GM19455 (cell line): ENCODE measurements around the gene TMPRSS2.

Experiments used
- ATAC-seq: cut with Tn5 transposase; IDR thresholded peaks from one replicate; pipeline ENCODE4 v1.9.1; 2021; ENCODE audit not compliant: unreplicated experiment

TMPRSS2 gene

DNA sequence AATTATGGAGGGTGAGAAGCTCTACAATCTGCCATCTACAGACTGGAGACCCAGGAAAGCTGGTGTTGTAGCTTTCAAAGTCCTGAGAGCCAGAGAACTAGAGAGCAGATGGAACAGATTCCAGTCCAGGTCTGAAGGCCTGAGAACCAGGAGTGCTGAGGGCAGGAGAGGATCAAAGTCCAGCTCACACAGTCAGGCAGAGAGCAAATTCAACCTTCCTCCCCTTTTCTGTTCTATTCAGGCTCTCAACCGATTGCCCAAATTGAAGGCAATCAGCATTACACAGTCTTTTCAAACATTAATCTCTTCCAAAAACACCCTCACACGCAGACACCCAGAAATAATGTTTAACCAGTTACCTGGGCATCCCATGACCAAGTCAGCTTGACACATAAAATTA, 2.5 kb upstream of the TMPRSS2 start:
- no peak for ATAC-seq

DNA sequence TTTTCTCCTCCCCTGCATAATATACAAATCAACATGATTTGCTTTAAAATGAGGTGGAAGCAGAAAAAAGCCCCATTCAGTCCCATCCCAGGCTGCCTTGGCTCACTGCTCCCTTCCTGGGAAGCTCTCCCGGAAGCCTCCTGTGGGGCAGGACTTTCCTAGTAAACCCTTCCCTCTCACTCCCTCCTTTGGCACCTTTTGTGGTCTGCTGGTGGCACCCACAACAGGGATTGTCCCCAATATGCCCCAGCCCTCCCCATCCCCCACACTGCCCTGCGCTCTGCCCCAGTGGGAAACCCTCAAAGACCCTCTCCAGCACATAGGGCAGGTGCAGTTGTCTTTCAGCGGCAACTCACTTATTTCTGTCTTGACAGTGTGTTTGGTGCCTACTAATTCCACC, 1.8 kb upstream of the TMPRSS2 start:
- no peak for ATAC-seq

DNA sequence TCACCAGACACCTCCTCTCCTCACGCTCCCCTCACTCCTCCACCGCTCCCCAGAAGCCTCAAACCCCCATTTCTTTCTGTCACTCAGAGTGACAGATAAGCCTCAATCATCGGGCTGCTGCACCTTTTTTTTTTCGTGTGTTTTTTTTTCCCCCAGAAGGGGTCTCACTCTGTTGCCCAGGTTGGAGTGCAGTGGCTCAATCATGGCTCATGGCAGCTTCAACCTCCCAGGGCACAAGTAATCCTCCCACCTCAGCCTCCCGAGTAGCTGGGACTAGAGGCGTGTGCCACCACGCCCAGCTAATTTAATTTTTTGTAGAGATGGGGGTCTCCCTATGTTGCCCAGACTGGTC, 1.2 kb upstream of the TMPRSS2 start:
- no peak for ATAC-seq

DNA sequence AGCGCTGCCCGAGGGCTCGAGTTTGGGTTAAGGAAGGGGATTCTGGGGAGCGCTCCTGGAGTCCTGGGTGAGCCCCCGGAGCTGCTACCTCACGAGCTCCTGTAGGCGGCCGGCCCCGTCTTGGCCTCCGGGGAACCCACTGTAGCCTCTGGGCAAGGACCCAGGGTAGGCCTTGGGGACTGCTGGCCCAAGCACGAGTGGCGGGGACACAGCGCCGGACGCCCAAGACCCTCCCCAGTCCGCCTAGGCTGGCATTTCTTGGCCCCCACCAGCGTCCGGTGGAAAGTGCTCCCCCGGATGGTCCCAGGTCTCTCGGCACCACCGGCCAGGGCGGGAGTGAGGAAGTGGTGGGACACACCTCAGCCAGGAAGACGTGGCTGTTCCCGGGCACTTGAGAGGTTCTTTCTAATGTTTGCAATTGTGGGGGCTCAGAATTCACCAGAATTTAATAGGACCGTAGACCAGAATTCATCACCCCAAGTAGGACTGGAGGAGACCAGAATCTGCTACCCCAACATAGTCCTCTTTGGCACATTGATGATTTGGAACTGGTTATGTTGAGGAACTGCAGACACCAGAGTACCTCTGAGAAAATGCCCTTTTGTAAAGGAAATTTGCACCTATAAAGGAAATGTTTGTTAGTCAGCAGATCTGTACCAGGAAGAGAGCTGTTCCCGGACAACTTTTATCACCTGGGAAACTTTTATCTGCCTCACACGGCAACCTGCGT, 622 bp upstream of the TMPRSS2 start:
- ATAC-seq, result no peak

DNA sequence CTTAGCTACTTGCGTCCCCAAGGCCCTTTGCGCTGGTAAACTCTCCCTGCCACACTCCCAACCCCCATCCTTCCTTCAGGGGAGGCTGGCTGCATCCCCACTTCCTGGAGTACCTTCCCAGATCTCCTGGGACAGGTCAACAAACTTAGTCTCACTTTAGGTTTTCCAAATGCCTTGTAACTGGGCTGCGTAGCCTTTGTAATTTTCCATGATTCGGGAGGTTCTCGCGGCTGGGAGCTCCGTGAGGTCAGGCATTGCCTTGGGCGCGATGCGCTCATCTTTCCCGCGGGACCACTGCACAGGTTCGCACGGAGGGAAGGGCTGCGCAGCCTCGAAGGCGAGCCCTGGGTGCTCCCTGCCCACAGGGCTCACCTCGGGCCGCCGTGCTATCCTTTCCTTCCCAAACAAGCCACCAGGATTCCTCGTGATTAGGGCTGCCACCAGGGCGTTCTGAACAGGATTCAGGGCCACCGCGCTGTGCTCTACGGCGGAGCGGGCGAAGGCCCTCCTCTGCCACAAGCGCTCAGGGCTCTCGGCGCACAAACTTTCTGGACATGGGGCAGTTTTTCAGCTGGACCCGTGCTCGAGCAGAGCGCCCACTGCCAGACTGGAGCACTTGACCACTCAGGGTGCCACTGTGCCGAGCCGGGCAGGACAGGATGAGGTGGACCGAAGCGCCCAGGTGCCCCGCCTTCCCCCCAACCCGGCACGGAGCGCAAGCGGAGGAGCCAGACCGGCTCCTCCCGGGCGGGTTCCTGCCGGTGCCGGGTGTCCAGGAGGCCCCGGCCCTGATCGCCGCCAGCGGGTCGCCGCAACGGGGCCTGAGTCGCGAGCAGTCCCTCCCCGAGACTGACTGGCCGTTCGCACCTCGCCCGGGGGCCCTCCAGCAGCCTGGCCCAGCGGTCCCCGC, 1.1 kb downstream of the TMPRSS2 start:
- no peak for ATAC-seq

DNA sequence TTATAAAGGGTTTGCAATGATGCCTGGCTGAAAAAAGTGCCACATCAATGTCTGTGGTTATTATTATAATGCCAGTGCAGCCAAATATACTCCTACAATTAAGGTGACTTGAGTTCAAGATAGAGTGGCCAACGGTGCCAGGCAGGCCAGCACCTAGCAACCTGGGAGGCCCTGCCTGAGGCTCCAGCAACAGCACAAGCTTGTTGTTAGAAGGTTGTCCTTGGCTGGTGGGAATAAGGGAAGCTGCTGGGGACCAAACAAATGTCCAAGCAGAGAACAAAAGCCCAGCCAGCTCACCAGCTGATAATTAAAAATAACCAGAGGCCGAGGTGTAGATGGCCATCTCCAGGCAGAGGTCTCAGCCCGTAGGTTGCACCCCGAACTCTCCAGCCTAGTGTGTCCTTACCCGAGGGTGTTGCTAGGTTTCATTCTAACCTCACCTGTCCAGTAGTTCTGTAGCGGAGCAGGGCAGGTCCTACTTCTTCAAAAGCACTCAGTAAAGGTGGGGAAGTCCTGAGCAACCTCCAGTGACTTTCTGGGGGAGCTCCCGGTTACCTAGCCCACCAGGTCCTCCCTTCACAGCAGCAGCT, 1.9 kb downstream of the TMPRSS2 start:
- no peak for ATAC-seq

DNA sequence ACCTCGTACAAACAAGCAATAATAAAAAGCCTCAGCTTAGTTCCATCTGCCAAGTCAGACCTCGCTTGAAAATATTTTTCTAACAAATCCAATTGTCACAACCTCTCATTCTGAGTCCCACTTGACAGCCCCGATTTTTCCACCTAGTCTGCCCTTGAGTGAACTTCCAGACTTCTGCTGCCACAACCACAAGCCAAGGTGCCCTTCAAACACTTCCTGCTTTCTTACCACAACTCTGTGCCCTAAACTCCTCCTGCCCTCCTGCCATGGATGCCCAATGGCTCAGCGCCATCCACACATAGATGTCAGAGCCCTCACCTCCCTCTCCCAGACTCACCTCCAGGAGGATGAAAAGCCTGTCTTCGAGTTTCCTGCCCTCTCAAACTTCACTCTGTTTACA, 3.9 kb downstream of the TMPRSS2 start:
- no peak for ATAC-seq

DNA sequence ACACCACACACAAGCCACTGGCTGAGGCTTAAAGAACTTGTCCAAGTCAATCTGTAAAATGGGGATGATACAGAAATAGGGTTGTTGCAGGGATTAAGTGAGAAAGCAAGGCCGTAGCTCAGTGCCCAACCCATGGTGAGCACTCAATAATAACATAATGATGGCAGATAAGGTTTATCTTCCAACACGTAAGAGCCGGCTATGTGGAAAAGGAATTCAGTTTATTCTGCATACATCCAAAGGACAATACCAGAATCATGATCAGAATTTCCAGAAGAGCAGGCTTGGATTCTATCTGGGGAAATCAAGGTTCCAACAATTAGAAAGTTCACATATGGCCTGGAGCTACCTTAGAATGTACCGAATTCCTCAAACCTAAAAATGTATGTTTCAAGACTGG, 4.6 kb downstream of the TMPRSS2 start:
- ATAC-seq, result no peak

DNA sequence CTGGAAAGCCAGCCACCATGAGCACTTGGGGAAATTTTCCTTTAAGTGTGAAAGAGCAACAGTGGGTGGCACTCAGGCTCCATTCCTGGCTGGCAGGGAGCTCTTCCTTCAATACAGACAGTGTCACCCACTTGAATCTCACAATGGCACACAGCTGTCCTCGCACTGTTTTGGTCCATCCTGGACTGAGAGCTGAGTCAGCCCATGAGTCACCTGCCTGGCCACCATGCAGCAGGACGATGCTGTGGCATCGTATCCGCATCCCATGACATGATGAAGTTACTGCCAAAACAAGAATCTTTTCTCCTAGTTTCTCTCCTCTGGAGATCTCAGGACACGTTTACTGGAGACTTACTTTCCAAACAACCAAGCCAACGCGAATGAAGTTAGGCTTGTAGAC, 6.0 kb downstream of the TMPRSS2 start:
- no peak for ATAC-seq

DNA sequence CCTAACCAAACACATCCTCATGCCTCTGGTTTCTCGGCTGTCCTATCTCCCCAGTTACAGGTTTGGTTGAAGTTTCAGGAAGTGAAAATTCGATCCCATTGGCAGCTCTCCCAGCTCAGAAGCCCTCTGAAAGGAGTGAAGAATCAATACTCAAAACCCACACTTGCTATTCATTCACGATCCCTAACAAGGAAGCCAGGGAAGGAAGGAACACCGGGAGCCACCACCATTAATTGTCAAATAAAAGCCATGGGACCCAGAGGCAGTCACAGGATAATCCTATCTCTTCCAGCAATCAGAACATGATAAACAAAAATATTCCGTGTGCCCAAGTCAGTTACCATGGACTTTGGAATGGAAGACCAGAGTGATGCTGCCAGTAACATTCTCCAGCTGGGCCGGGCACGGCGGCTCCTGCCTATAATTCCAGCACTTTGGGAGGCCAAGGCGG, 7.0 kb downstream of the TMPRSS2 start:
- ATAC-seq, result no peak

DNA sequence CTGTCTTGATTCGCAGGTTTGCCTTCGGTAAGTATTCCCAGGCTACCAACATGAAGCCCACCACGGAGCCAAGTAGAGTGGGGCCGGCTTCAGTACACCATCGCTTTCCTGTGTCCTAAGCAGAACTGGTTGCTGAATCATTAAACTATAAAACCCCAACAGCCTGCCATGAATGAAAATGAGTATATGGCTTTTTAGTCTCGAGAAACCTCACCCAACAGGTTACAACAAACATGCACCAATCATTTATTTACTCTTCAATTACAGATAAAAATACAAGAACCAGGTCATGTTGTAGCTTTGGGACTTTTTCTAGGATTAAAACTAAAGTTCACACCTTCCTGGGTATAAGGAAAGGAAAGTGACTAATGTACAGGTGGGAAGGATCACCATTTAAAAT, 7.6 kb downstream of the TMPRSS2 start:
- ATAC-seq, result no peak

DNA sequence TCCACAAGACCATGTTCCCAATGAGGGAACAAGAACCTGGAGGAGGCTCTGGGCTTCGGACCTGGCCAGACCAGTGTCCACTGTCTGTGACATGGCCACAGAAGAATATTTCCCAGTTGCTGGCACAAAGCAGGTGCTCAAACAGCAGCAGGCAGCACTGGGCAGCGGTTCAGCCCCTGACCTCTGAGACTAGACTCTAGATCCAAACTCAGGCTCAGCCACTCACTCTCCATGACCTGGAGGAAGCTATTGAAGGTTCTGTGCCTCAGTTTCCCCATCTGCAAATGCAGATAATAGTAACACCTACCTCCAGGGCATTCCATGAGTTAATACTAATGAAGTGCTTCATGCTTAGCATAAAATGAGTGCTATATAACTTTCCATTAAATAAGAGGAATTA, 8.0 kb downstream of the TMPRSS2 start:
- no peak for ATAC-seq

DNA sequence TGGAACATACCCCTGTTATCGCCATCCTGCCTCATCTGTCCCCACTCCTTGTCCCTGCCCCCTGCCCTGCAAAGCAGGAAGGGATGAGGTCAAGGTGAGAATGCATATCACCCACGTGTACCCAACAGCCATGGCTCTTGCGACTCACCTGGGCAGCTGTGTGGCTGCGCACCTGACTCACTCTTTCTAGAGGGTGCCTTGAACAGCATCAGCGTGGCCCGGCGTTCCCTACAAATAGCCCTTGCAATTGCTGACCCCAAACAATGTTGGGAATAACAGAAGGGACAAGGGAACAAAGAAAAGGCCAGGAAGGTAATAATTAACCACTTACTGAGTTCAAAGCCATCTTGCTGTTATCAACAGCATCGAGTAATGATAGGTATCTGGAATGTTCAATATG, 10.2 kb downstream of the TMPRSS2 start:
- ATAC-seq, result no peak

DNA sequence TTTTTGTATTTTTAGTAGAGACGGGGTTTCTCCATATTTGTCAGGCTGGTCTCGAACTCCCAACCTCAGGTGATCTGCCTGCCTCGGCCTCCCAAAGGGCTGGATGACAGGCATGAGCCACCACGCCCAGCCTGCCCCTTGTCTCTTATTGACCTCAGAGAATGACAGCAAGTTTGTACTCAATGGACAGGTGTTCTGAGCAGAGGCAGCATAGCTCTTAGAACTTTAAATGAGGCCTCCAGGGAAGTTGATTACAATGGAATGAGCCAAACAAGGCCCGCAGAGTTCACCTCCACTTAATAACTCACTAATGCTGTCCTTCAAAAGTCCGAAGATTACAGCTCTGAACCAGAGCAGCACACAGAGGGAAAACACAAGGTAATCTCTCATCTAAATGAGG, 10.9 kb downstream of the TMPRSS2 start:
- ATAC-seq, result no peak

DNA sequence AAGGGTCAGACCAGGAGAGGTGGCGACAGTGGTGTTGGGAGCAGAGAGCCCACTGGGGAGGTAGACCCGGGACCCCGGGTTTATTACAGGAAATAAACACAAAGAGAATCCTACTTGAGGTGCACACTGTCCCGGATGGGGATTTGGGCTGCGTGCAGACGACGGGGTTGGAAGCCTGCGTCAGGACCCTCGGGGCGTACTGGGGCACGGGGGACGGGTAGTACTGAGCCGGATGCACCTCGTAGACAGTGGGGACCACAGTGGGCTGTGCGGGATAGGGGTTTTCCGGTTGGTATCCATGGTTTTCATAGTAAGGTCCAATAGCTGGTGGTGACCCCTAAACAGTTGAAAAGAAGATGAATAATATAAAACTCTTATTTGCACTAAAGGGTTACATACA, 13.7 kb downstream of the TMPRSS2 start:
- ATAC-seq, result no peak

DNA sequence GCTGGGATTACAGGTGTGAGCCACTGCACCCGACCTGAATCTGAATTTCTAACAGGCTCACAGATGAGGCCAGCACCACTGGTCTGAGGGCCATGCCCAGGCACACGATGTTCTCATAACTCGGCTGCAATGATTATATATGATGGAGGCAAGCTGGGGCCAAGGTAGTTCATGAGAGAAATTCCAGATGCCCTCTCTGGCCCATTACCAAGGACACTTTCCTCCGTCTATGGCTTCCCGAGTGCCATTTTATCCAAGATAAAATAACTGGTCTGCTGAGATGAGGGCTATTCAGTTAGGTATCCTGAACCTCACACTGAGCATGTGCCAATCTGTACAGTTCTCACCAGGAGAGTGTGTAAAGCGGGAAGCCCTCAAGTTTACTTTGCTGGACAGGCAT, 16.5 kb downstream of the TMPRSS2 start:
- ATAC-seq, result no peak

DNA sequence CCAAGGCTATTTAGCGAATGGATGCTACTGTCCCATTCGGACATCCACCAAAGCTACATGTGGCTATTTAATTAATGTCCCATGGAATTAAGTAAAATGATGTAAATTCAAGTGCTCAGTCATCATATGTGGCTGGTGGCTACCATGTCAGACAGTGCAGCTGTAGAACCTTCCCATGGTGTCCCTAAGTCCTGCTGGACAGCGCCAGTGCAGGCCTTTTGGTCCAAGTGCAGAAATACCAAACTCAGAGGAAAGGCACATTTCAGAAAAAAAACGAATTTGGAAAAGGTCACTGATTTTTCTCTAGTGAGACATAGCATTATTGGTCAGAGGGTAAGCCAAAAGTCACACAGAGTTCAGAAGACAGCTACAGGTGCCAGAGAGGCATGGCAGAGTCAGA, 17.6 kb downstream of the TMPRSS2 start:
- ATAC-seq, result no peak

DNA sequence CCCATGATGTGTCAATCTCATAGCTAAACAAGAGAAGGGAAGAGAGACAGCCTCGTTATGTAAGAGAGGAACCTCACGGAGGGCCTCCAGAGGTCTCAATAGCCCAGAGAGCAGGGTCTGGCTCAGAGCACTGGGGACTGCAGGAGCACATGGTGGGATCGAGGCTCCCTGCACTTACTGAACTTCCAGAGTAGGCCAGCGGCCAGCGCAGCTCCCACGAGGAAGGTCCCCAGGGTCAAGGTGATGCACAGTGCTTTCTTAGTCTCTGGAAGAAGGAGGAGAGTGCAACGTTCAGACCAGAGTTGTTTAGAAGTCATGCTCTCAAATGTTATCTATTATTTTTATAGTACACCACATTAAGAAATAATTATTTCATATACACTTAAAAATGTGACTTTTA, 18.6 kb downstream of the TMPRSS2 start:
- ATAC-seq, result no peak

DNA sequence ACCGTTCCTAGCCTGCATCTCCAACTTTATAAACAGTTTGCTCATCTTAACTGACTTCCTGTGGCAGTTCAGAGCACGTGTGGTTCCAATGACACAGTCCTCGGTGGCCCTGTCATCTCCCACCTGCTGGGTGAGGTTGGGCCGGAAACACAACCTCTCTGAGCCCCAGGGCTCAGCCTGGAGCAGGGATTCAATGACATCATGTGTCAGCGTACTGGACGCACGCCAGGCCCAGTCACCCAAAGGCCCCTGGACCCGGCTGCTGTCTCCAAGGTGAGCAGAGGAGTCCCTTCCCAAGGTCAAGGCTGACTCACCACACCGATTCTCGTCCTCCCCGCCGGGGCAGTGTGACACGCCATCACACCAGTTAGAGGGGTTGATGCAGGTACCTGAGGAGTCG, 19.9 kb downstream of the TMPRSS2 start:
- ATAC-seq, result no peak

DNA sequence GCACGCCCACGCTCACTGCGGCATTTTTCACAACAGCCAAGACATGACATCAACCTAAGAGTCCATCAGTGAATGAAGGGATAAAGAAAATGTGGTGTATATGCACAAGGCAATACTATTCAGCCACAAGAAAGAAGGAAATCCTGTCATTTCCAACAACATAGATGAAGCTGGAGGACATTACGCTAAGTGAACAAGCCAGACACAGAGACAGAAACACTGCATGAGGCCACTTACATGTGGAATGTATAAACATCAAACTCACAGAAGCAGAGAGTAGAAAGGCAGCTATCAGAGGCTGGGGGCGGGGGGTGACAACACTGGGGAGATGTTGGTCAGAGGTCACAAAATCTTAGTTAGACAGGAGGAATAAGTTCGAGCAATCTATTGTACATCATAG, 20.9 kb downstream of the TMPRSS2 start:
- no peak for ATAC-seq

DNA sequence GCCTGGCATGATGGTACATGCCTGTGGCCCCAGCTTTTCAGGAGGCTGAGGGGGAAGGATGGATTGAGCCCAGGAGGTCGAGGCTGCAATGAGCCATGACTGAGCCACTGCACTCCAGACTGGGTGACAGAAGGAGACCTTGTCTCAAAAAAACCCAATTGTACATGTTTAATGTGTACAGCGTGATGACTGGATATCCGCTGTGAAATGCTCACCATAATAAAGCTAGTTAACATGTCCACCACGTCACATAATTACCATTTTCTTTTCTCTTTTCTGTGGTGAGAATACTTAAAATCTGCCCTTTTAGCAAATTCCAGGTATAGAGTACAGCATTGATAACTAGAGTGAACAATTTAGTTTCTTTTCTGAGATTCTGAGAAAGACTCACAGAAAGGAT, 24.0 kb downstream of the TMPRSS2 start:
- no peak for ATAC-seq

DNA sequence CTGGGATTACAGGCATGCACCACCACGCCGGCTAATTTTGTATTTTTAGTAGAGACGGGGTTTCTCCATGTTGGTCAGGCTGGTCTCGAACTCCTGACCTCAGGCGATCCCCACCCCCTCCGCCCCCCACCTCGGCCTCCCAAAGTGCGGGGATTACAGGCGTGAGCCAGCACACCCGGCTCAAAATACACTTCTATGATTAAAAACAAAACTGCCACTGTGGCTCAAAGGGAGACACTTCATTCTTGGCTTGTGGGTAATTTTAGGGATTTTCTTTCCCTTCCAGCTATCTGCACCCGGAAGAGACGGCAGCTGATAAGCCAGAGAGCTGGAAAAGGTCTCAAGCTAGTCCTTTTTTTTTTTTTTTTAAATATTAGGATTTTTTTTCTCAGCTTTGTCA, 24.5 kb downstream of the TMPRSS2 start:
- ATAC-seq, result no peak
